Chondrocyte (in vitro differentiated cells): ENCODE data around the gene THAP8. TPM values are rescaled to one million over a fixed set of nuclear protein-coding genes. Genes with fewer than 3 reads are reported as not detected.

Source experiments
- DNase-seq: peaks from one replicate; pipeline ENCODE4 v3.0.0; 2021; ENCODE audit warnings: mixed read lengths, low spot score
- H3K27ac Mint-ChIP-seq: one replicate; pipeline ENCODE4 v1.8.0; 2021; ENCODE audit warnings: mild to moderate bottlenecking, moderate library complexity, mixed read lengths; ENCODE audit not compliant: unreplicated experiment
- H3K27me3 Mint-ChIP-seq: 2 replicates; pipeline ENCODE4 v1.8.0; 2021; ENCODE audit warnings: low read depth, mixed read lengths
- H3K36me3 Mint-ChIP-seq: 2 replicates; pipeline ENCODE4 v1.8.0; 2021; ENCODE audit warnings: low read depth, mixed read lengths
- H3K4me1 Mint-ChIP-seq: 2 replicates; pipeline ENCODE4 v1.8.0; 2021; ENCODE audit warnings: low read depth, mild to moderate bottlenecking, mixed read lengths
- H3K4me3 Mint-ChIP-seq: one replicate; pipeline ENCODE4 v1.8.0; 2021; ENCODE audit warnings: mild to moderate bottlenecking, moderate library complexity, mixed read lengths; ENCODE audit not compliant: unreplicated experiment
- H3K9me3 Mint-ChIP-seq: 2 replicates; pipeline ENCODE4 v1.8.0; 2021; ENCODE audit warnings: low read depth, mixed read lengths
- long read RNA-seq: library from polyadenylated mRNA; stranded (forward); transcript quantifications from one replicate; pipeline ENCODE4 v2.0.0, GENCODE V29; 2021
- total RNA-seq: library from RNA; stranded (reverse); gene quantifications from 3 replicates; pipeline ENCODE4 v1.2.1, GENCODE V29; 2021
- TF ChIP-seq, protein P1 (sequence below): fragments of 200-600 bp; sonication (generic); IDR thresholded peaks from 2 replicates; pipeline ENCODE4 v1.5.0; 2021; ENCODE audit warnings: antibody characterized with exemption, mild to moderate bottlenecking, moderate library complexity

THAP8 gene, protein sequence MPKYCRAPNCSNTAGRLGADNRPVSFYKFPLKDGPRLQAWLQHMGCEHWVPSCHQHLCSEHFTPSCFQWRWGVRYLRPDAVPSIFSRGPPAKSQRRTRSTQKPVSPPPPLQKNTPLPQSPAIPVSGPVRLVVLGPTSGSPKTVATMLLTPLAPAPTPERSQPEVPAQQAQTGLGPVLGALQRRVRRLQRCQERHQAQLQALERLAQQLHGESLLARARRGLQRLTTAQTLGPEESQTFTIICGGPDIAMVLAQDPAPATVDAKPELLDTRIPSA
- 6.6 to 10.2 TPM (median 8.9 TPM) in 3 replicates for total RNA-seq
- long read RNA-seq, transcript THAP8-201 (4 exons, 1,825 nt) = major isoform, 15 of 22 reads
- long read RNA-seq, partial matches to known transcripts = 0 of 22 reads
- long read RNA-seq, other reads (novel, unspliced or antisense) = 5 of 22 reads

DNA sequence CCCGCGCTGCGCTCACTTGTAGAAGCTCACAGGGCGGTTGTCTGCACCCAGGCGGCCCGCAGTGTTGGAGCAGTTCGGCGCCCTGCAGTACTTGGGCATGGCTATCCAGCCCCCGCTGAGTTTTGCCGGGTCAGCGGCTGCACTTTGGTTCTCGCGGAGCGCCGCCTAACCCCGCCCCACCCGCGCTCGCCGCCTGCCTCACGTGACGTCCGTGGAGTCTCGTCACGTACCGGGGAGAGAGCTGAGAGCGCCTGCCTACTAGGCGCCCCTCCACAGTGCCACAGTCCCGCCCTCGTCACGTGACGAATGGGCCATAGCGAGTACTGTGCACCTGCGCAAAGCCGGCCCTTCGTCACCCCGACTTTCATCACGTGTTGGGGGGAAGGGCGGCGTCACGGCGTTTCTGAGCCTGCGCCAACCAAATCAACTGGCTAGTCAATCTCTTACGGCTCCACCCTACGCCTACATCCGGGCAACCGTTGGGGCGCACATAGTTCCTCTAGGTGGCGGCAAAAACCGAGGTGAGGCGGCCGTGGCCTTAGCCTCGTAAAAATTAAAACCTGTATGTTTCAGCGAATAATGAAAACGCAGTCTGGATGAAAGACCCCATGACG is at the start of gene THAP8:
Gene THAP8 (minus strand): TSS at position 167 of the 614 bp plus-strand sequence. CDS start 68 bp downstream, at position 99.
- no peaks in the 10 kb centered on the region for H3K9me3 Mint-ChIP-seq
- H3K4me3 Mint-ChIP-seq = peak within 1 kb of the TSS; percentile 96
- H3K27ac Mint-ChIP-seq = peak within 1 kb of the TSS; percentile 99
- peaks cover 32% of the 10 kb centered on the region for H3K4me1 Mint-ChIP-seq
- TF ChIP-seq, protein P1, sequence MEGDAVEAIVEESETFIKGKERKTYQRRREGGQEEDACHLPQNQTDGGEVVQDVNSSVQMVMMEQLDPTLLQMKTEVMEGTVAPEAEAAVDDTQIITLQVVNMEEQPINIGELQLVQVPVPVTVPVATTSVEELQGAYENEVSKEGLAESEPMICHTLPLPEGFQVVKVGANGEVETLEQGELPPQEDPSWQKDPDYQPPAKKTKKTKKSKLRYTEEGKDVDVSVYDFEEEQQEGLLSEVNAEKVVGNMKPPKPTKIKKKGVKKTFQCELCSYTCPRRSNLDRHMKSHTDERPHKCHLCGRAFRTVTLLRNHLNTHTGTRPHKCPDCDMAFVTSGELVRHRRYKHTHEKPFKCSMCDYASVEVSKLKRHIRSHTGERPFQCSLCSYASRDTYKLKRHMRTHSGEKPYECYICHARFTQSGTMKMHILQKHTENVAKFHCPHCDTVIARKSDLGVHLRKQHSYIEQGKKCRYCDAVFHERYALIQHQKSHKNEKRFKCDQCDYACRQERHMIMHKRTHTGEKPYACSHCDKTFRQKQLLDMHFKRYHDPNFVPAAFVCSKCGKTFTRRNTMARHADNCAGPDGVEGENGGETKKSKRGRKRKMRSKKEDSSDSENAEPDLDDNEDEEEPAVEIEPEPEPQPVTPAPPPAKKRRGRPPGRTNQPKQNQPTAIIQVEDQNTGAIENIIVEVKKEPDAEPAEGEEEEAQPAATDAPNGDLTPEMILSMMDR = peak; percentile 80
- no peaks in the 10 kb centered on the region for H3K27me3 Mint-ChIP-seq
- peak; percentile 100 for DNase-seq
- no peaks in the 10 kb centered on the region for H3K36me3 Mint-ChIP-seq

DNA sequence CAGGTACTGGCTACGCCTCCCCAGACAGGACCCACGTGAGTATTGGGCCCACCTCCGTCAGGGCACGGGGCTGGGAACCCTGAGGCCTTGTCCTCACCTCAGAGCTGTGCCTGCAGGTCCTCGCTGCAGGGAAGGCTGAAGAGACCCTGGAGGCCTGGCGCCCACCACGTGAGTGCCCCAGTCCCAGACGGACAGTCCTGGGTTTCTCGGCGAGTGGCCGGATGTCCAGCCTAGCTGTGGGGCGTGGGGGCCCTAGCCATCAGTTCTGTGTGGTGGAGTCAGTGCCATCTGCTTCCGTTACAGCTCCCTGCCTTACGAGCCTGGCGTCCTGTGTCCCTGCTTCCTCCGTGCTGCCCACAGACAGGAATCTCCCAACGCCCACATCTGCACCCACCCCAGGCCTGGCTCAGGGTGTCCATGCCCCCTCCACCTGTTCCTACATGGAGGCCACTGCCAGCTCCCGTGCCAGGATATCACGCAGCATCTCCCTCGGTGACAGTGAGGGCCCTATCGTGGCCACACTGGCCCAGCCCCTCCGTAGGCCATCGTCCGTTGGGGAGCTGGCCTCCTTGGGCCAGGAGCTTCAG is 49.0 kb upstream of the THAP8 start:
- Mint-ChIP-seq H3K4me3 (no peak overlapping the region), H3K27me3 (no peaks in the 10 kb centered on the region), H3K36me3 (peaks cover 2% of the 10 kb centered on the region), H3K9me3 (no peaks in the 10 kb centered on the region), H3K4me1 (no peaks in the 10 kb centered on the region), H3K27ac (no peak overlapping the region)
- TF ChIP-seq, protein P1 = no peak
- DNase-seq = no peak

DNA sequence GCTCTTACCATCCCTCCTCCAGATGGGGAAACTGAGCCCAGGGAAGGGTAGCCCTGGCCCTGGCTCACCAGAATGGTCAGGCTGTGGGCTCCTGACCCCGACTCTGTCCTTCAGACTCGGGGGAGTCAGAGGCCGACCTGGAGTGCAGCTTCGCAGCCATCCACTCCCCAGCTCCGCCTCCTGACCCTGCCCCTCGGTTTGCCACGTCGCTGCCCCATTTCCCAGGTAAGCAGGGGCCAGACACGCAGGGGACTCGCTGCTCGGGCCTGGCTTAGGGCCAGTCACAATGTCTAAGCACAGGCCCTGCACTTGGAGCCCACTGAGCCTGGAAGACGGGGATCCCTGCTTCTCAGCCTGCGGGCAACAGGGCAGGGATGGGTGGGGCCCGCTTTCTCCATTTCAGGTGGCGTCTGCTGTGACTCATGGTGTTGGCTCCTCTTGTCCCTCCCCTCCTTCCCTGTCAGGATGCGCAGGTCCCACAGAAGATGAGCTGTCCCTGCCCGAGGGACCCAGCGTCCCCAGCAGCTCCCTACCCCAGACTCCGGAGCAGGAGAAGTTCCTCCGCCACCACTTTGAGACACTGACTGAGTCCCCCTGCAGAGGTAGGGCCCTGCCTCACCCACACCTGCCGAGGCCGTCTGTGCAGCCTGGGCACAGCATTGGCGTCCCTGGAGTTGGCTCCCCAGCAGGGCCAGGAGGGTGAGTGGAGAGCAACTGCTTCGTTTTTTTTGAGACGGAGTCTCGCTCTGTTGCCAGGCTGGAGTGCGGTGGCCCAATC is 47.7 kb upstream of the THAP8 start:
- H3K9me3 Mint-ChIP-seq = no peaks in the 10 kb centered on the region
- no peaks in the 10 kb centered on the region for H3K4me1 Mint-ChIP-seq
- H3K4me3 Mint-ChIP-seq = no peak overlapping the region
- no peak overlapping the region for H3K27ac Mint-ChIP-seq
- no peak for DNase-seq
- peaks cover 2% of the 10 kb centered on the region for H3K36me3 Mint-ChIP-seq
- H3K27me3 Mint-ChIP-seq = no peaks in the 10 kb centered on the region
- TF ChIP-seq, protein P1 = no peak

DNA sequence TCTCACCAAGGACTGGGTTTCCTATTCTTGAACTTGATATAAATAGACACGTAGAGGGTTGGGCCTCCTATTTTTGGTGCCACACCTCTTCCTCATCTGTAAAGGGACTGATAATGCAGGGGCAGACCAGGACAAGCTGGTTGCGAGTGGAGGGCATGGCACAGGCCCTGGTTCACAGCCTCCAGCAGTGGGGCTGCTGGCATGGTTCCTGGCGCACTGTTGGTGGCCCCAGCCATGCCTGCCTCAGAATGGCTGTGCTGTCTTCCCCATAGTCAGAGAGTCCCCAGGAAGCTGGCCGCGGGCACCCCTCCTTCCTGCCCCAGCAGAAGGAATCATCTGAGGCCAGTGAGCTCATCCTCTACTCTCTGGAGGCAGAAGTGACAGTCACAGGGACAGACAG is 46.4 kb upstream of the THAP8 start:
- H3K36me3 Mint-ChIP-seq = peaks cover 2% of the 10 kb centered on the region
- no peaks in the 10 kb centered on the region for H3K4me1 Mint-ChIP-seq
- no peak overlapping the region for H3K27ac Mint-ChIP-seq
- H3K27me3 Mint-ChIP-seq = no peaks in the 10 kb centered on the region
- no peak for DNase-seq
- no peaks in the 10 kb centered on the region for H3K9me3 Mint-ChIP-seq
- H3K4me3 Mint-ChIP-seq = no peak overlapping the region
- TF ChIP-seq, protein P1 = no peak
